SK-N-SH (cell line): ENCODE results near the gene SEMA4D. TPM values are rescaled to one million over a fixed set of nuclear protein-coding genes. Genes with fewer than 3 reads are reported as not detected.

ENCODE experiments used
- CTCF ChIA-PET: fragments of 300-600, 350-600 bp; formaldehyde crosslinking; extraction: SDS; loops from one replicate; lab custom pipeline; 2021; lab: Yijun Ruan, JAX
- POLR2A ChIA-PET: fragments of 350-600 bp; sonication (Branson Sonifier 250); formaldehyde crosslinking; extraction: SDS; loops from one replicate; lab custom pipeline; 2020; ENCODE audit warnings: antibody characterized with exemption, inconsistent platforms; lab: Yijun Ruan, JAX
- DNase-seq: peaks from one replicate; pipeline ENCODE4 v3.0.0; 2012
- H2AFZ ChIP-seq: fragments of 200-600 bp; sonication (generic); 2 replicates; pipeline ENCODE4 v1.8.1; 2016; ENCODE audit warnings: antibody characterized with exemption, mild to moderate bottlenecking, low read depth
- H3F3A ChIP-seq: fragments of 200-600 bp; sonication (generic); replicated peaks from 2 replicates; pipeline ENCODE3; 2016; ENCODE audit warnings: antibody characterized with exemption, mild to moderate bottlenecking; ENCODE audit not compliant: insufficient read depth
- H3K27ac ChIP-seq, 2 experiments: fragments of 200-500 bp in 1 of 2; fragments of 200-600 bp in 1 of 2; sonication (Bioruptor generic) in 1 of 2; sonication (generic), shearing (Covaris generic) in 1 of 2; 2 replicates each; pipeline versions ENCODE4 v1.5.1 to v1.6.1; 2014 to 2016; ENCODE audit warnings: low read depth in 2 of 2, inconsistent platforms in 1 of 2, low read length in 1 of 2, mild to moderate bottlenecking in 1 of 2, mixed read lengths in 1 of 2
- H3K27me3 ChIP-seq: fragments of 200-600 bp; sonication (generic), shearing (Covaris generic); 2 replicates; pipeline ENCODE4 v1.6.1; 2016; ENCODE audit warnings: mixed run types; ENCODE audit not compliant: insufficient read depth
- H3K36me3 ChIP-seq, 2 experiments: fragments of 200-500 bp in 1 of 2; fragments of 200-600 bp in 1 of 2; sonication (Bioruptor generic) in 1 of 2; sonication (generic) in 1 of 2; replicated peaks in 1 of 2; 2 replicates each; pipeline versions ENCODE3 to v1.5.1; 2014 to 2016; ENCODE audit warnings: low read length in 1 of 2, mild to moderate bottlenecking in 1 of 2; ENCODE audit not compliant: insufficient read depth in 2 of 2, control insufficient read depth in 1 of 2
- H3K4me1 ChIP-seq, 2 experiments: fragments of 200-500 bp in 1 of 2; fragments of 200-600 bp in 1 of 2; sonication (Bioruptor generic) in 1 of 2; sonication (generic), shearing (Covaris generic) in 1 of 2; 2 replicates each; pipeline versions ENCODE4 v1.5.1 to v1.6.1; 2014 to 2016; ENCODE audit warnings: low read depth in 1 of 2, low read length in 1 of 2, mixed run types in 1 of 2; ENCODE audit not compliant: insufficient read depth in 2 of 2, control insufficient read depth in 1 of 2
- H3K4me2 ChIP-seq: fragments of 200-600 bp; sonication (generic), shearing (Covaris generic); 2 replicates; pipeline ENCODE4 v1.6.1; 2017; ENCODE audit warnings: mixed run types
- H3K4me3 ChIP-seq, 2 experiments: fragments of 200-500 bp in 1 of 2; fragments of 200-600 bp in 1 of 2; sonication (Bioruptor generic) in 1 of 2; sonication (generic), shearing (Covaris generic) in 1 of 2; 2 replicates each; pipeline versions ENCODE4 v1.5.1 to v1.8.1; 2014 to 2016; ENCODE audit warnings: low read depth in 2 of 2, inconsistent platforms in 1 of 2, low read length in 1 of 2, mild to moderate bottlenecking in 1 of 2, mixed read lengths in 1 of 2, moderate library complexity in 1 of 2
- H3K79me2 ChIP-seq: fragments of 200-600 bp; sonication (generic); 2 replicates; pipeline ENCODE4 v1.8.1; 2017; ENCODE audit warnings: mild to moderate bottlenecking; ENCODE audit not compliant: insufficient read depth
- H3K9ac ChIP-seq: fragments of 200-600 bp; sonication (generic); 2 replicates; pipeline ENCODE4 v1.6.1; 2017; ENCODE audit warnings: mixed run types
- H3K9me2 ChIP-seq: fragments of 200-600 bp; sonication (generic); 2 replicates; pipeline ENCODE4 v1.6.1; 2017; ENCODE audit warnings: mixed run types
- H3K9me3 ChIP-seq: fragments of 200-600 bp; sonication (generic); 2 replicates; pipeline ENCODE4 v1.6.1; 2017; ENCODE audit warnings: mixed run types, mild to moderate bottlenecking, moderate library complexity
- H4K20me1 ChIP-seq: fragments of 200-600 bp; sonication (generic); 2 replicates; pipeline ENCODE4 v1.6.1; 2017; ENCODE audit warnings: mild to moderate bottlenecking, mixed run types; ENCODE audit not compliant: insufficient read depth
- CHD2 ChIP-seq: fragments of 150-350 bp; IDR thresholded peaks from 2 replicates; pipeline ENCODE4 v1.6.1; 2018; ENCODE audit warnings: low read length; ENCODE audit not compliant: partially characterized antibody
- ELF1 ChIP-seq: IDR thresholded peaks from 2 replicates; pipeline ENCODE4 v1.4.0; 2012
- FOSL2 ChIP-seq: IDR thresholded peaks from 2 replicates; pipeline ENCODE4 v1.4.0; 2012; ENCODE audit warnings: low read depth, mild to moderate bottlenecking, moderate library complexity, borderline replicate concordance
- FOXJ3 ChIP-seq: sonication (generic); formaldehyde crosslinking; IDR thresholded peaks from 2 replicates; pipeline ENCODE4 v1.5.1; 2020; ENCODE audit warnings: mild to moderate bottlenecking, missing genetic modification reagents
- FOXM1 ChIP-seq: IDR thresholded peaks from 2 replicates; pipeline ENCODE4 v1.4.0; 2012; ENCODE audit warnings: low read depth, mild to moderate bottlenecking
- MXI1 ChIP-seq: IDR thresholded peaks from 2 replicates; pipeline ENCODE4 v1.6.1; 2012; ENCODE audit warnings: mild to moderate bottlenecking, low read depth, low read length, improper control_type of control experiment
- RAD21 ChIP-seq: IDR thresholded peaks from 2 replicates; pipeline ENCODE4 v1.6.1; 2012; ENCODE audit warnings: mild to moderate bottlenecking, low read length
- RFX5 ChIP-seq: IDR thresholded peaks from 2 replicates; pipeline ENCODE4 v1.6.1; 2012; ENCODE audit warnings: mild to moderate bottlenecking, improper control_type of control experiment, low read length
- RXRA ChIP-seq: IDR thresholded peaks from 2 replicates; pipeline ENCODE4 v1.4.0; 2012; ENCODE audit warnings: low read depth, mild to moderate bottlenecking, borderline replicate concordance
- SIN3A ChIP-seq: IDR thresholded peaks from 2 replicates; pipeline ENCODE4 v1.6.1; 2012; ENCODE audit warnings: low read depth, mild to moderate bottlenecking, low read length, moderate library complexity, borderline replicate concordance
- SMC3 ChIP-seq: IDR thresholded peaks from 2 replicates; pipeline ENCODE4 v1.6.1; 2012; ENCODE audit warnings: low read depth, low read length, improper control_type of control experiment
- TEAD4 ChIP-seq: IDR thresholded peaks from 2 replicates; pipeline ENCODE4 v1.4.0; 2012; ENCODE audit warnings: mild to moderate bottlenecking, borderline replicate concordance; ENCODE audit not compliant: insufficient read depth
- whole genome bisulfite sequencing: methylation state at CpG from one replicate; pipeline ENCODE4 v1.1.6; 2017; ENCODE audit warnings: low lambda C conversion rate; 5-methylcytosine and 5-hydroxymethylcytosine counted together
- polyA plus RNA-seq, 3 experiments: library from polyadenylated mRNA; depleted of rRNA; stranded (reverse); fragments of >200 nt; gene quantifications; 2 replicates each; pipeline ENCODE4 v1.2.3, GENCODE V29; 2012
- TF ChIP-seq, protein P1 (sequence below): IDR thresholded peaks from 2 replicates; pipeline ENCODE4 v1.6.1; 2012; ENCODE audit warnings: mild to moderate bottlenecking, low read depth, low read length, moderate library complexity
- TF ChIP-seq, protein P2 (sequence below): IDR thresholded peaks from 2 replicates; pipeline ENCODE4 v1.4.0; 2012; ENCODE audit warnings: low read depth
- TF ChIP-seq, protein P3 (sequence below): IDR thresholded peaks from 2 replicates; pipeline ENCODE4 v1.4.0; 2012; ENCODE audit warnings: low read depth, borderline replicate concordance

Gene SEMA4D
- polyA plus RNA-seq, 1 of the 3 experiments (the other 2 are of a cell fraction), result 4.8 TPM

DNA sequence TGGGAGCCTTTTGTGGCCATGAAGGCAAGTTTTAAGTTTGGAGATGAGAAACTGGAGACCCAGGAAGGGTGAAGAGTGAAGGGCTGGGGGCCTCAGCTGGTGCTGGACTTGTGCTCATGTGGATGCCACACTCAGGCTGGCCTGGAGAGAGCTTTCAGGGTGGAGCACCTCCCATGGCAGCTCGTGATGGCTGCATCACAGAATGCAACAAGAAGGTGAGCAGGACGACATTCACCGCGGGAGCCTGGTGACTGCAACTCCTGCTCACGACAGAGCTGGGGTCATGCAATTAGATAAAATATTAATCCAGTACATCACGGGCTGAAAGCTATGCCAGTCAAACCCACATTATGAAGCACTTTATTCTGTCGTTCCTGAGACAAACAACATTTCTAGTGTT, 59.7 kb downstream of the SEMA4D start (continued):
- TF ChIP-seq FOSL2, result no peak

DNA sequence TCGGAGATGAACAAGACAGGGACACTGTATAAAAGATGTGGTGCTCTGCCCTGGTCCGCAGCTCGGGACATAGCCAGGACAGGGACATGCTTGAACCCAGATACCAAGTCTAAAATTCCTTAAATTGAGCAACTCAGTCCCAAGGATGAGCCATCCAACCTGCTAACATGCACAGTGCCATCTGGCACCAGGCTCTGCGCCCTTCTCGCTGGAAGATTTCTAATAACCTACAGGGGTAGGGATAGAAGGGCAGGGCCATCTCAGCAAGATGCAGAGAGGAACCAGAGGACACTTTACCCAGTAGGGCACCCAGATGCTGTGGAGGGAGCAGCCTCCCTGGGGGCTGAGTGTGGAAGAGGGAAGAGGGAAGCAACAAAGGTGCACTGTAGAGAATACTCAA, 60.1 kb downstream of the SEMA4D start:
- Histone ChIP-seq H4K20me1 (no peaks in the 10 kb centered on the region), H2AFZ (no peak overlapping the region), H3K27me3 (no peaks in the 10 kb centered on the region), H3K4me3 (no peak overlapping the region), H3K27ac (no peak overlapping the region), H3F3A (peaks cover 3% of the 10 kb centered on the region), H3K79me2 (no peaks in the 10 kb centered on the region), H3K4me2 (no peak overlapping the region), H3K9ac (no peak overlapping the region), H3K36me3 (no peaks in the 10 kb centered on the region), H3K9me2 (no peaks in the 10 kb centered on the region), H3K4me1 (peaks cover 6 to 23% of the 10 kb centered on the region in 2 experiments; a peak in 1 of 4 replicates), H3K9me3 (no peaks in the 10 kb centered on the region)
- 63% methylated on average over 5 of the region's 5 CpGs for WGBS
- ChIA-PET POLR2A (no interaction called here), CTCF (interaction anchor here (0.6 kb wide), 1 partner anchor 11 kb away, joined by 3 read pairs; no protein-coding TSS in a partner anchor)
- TF ChIP-seq FOSL2 (no peak), RAD21 (no peak), ELF1 (no peak), RXRA (no peak), CHD2 (no peak), TEAD4 (no peak), MXI1 (no peak), FOXM1 (no peak), FOXJ3 (CRISPR knock-in tag) (no peak), SMC3 (no peak), RFX5 (no peak), SIN3A (no peak)
- TF ChIP-seq, protein P1, sequence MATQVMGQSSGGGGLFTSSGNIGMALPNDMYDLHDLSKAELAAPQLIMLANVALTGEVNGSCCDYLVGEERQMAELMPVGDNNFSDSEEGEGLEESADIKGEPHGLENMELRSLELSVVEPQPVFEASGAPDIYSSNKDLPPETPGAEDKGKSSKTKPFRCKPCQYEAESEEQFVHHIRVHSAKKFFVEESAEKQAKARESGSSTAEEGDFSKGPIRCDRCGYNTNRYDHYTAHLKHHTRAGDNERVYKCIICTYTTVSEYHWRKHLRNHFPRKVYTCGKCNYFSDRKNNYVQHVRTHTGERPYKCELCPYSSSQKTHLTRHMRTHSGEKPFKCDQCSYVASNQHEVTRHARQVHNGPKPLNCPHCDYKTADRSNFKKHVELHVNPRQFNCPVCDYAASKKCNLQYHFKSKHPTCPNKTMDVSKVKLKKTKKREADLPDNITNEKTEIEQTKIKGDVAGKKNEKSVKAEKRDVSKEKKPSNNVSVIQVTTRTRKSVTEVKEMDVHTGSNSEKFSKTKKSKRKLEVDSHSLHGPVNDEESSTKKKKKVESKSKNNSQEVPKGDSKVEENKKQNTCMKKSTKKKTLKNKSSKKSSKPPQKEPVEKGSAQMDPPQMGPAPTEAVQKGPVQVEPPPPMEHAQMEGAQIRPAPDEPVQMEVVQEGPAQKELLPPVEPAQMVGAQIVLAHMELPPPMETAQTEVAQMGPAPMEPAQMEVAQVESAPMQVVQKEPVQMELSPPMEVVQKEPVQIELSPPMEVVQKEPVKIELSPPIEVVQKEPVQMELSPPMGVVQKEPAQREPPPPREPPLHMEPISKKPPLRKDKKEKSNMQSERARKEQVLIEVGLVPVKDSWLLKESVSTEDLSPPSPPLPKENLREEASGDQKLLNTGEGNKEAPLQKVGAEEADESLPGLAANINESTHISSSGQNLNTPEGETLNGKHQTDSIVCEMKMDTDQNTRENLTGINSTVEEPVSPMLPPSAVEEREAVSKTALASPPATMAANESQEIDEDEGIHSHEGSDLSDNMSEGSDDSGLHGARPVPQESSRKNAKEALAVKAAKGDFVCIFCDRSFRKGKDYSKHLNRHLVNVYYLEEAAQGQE, result no peak
- TF ChIP-seq, protein P2, sequence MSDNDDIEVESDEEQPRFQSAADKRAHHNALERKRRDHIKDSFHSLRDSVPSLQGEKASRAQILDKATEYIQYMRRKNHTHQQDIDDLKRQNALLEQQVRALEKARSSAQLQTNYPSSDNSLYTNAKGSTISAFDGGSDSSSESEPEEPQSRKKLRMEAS, result no peak
- TF ChIP-seq, protein P3, sequence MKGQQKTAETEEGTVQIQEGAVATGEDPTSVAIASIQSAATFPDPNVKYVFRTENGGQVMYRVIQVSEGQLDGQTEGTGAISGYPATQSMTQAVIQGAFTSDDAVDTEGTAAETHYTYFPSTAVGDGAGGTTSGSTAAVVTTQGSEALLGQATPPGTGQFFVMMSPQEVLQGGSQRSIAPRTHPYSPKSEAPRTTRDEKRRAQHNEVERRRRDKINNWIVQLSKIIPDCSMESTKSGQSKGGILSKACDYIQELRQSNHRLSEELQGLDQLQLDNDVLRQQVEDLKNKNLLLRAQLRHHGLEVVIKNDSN, result no peak
- no peak for DNase-seq
